LoVo (cell line): ENCODE data around the gene SLC25A13.

Source experiments
- DNase-seq: peaks from one replicate; pipeline ENCODE4 v3.0.0-alpha.2; 2016; ENCODE audit warnings: low spot score

SLC25A13 gene

GRCh38 chr7:96241855-96242254, 80.0 kb downstream of the SLC25A13 start:
- no peak for DNase-seq

GRCh38 chr7:96238976-96239766, 82.7 kb downstream of the SLC25A13 start:
- no peak for DNase-seq

GRCh38 chr7:96238474-96238873, 83.4 kb downstream of the SLC25A13 start:
- DNase-seq, result no peak

- DNase-seq, result no peak
Measured at GRCh38 chr7:96237040-96237439, 84.9 kb downstream of the SLC25A13 start.

GRCh38 chr7:96236198-96237039, 85.5 kb downstream of the SLC25A13 start:
- no peak for DNase-seq

GRCh38 chr7:96235281-96235680, 86.6 kb downstream of the SLC25A13 start:
- no peak for DNase-seq

- no peak for DNase-seq
Measured at GRCh38 chr7:96233528-96234154, 88.3 kb downstream of the SLC25A13 start.

GRCh38 chr7:96233084-96233483, 88.8 kb downstream of the SLC25A13 start:
- no peak for DNase-seq

- DNase-seq, result no peak
Measured at GRCh38 chr7:96228760-96229159, 93.1 kb downstream of the SLC25A13 start.

- no peak for DNase-seq
Measured at GRCh38 chr7:96225251-96225650, 96.6 kb downstream of the SLC25A13 start.

GRCh38 chr7:96224685-96225084, 97.2 kb downstream of the SLC25A13 start:
- DNase-seq, result no peak

- DNase-seq, result no peak
Measured at GRCh38 chr7:96224073-96224472, 97.8 kb downstream of the SLC25A13 start.

- no peak for DNase-seq
Measured at GRCh38 chr7:96221888-96222287, 100.0 kb downstream of the SLC25A13 start.

- peak; percentile 83 for DNase-seq
Measured at GRCh38 chr7:96219378-96220130, 102.3 kb downstream of the SLC25A13 start.

GRCh38 chr7:96218664-96219243, 103.1 kb downstream of the SLC25A13 start:
- DNase-seq, result no peak

- DNase-seq, result no peak
Measured at GRCh38 chr7:96217147-96217546, 104.8 kb downstream of the SLC25A13 start.

GRCh38 chr7:96216373-96216772, 105.5 kb downstream of the SLC25A13 start:
- no peak for DNase-seq

- DNase-seq, result no peak
Measured at GRCh38 chr7:96212474-96212873, 109.4 kb downstream of the SLC25A13 start.

- DNase-seq, result no peak
Measured at GRCh38 chr7:96211954-96212353, 109.9 kb downstream of the SLC25A13 start.

GRCh38 chr7:96205665-96206064, 116.2 kb downstream of the SLC25A13 start:
- no peak for DNase-seq

GRCh38 chr7:96204601-96205000, 117.3 kb downstream of the SLC25A13 start:
- no peak for DNase-seq

GRCh38 chr7:96203786-96204185, 118.1 kb downstream of the SLC25A13 start:
- DNase-seq, result no peak
